Measurements from ENCODE around the gene RPTOR. TPM values are rescaled to one million over a fixed set of nuclear protein-coding genes. Genes with fewer than 3 reads are reported as not detected.

The RPTOR gene
- total and polyA plus RNA-seq, 2 donors (not counting 3 experiments of a cell fraction or from before 2014, with no cell fraction given): 10.7 to 41.8 TPM

GRCh38 chr17:80925688-80926335, 381.2 kb downstream of the RPTOR start:
- Histone ChIP-seq H3K4me2 (ENCODE audit: insufficient read depth, low read length) (no peak overlapping the region), H3K79me2 (ENCODE audit: control insufficient read depth, insufficient read depth, low read length) (no peaks in the 10 kb centered on the region), H3K9me3 (replicated peaks; ENCODE audit: control insufficient read depth, insufficient read depth, low read length) (no peaks in the 10 kb centered on the region), H3K9ac (replicated peaks; ENCODE audit: extremely low read depth, insufficient read depth, low read length) (no peak overlapping the region), H4K20me1 (replicated peaks; ENCODE audit: control insufficient read depth, extremely low read depth, insufficient read depth, low read length) (no peaks in the 10 kb centered on the region), H3K27ac (ENCODE audit: insufficient read depth, low read depth, low read length) (no peak overlapping the region), H3K27me3 (ENCODE audit: control insufficient read depth in 2 of 2, insufficient read depth in 2 of 2, low read length in 2 of 2) (no peaks in the 10 kb centered on the region), H3K4me1 (ENCODE audit: control insufficient read depth, extremely low read depth, insufficient read depth, low read length) (peaks cover 18% of the 10 kb centered on the region), H3K9me1 (replicated peaks; ENCODE audit: control insufficient read depth, extremely low read depth, insufficient read depth, low read length) (no peaks in the 10 kb centered on the region), H3K36me3 (ENCODE audit: control insufficient read depth in 2 of 2, extremely low read depth in 1 of 2, insufficient read depth in 2 of 2, low read length in 2 of 2) (peaks cover 0 to 7% of the 10 kb centered on the region in 2 experiments), H3K4me3 (replicated peaks in 1 of 3; ENCODE audit: insufficient read depth in 1 of 3, low read depth in 1 of 3, low read length in 3 of 3) (no peak overlapping the region), H2AFZ (ENCODE audit: low read depth, low read length) (no peak overlapping the region)
- no TSS peak for BruUV-seq (replicated peaks)
- intact Hi-C loops (cut with micrococcal nuclease): no loop called here
- ChIA-PET POLR2A (no interaction called here), CTCF (interaction anchor here (0.7 to 5.8 kb wide), 6 partner anchors 27 to 500 kb away, joined by 4 to 66 read pairs (median 4); no protein-coding TSS in a partner anchor)
- dilution Hi-C loops (cut with MboI; ENCODE audit: extremely low pct_ligation_motif_present, low sequenced_read_pairs): no loop called here
- FAIRE-seq (no peak), DNase-seq (ENCODE audit: low read depth, low spot score) (no peak)
- TF ChIP-seq MAX (IDR thresholded peaks at IDR 0.05; ENCODE audit: insufficient read depth, insufficient read length) (no peak), FOS (IDR thresholded peaks at IDR 0.05; ENCODE audit: borderline replicate concordance, insufficient read depth, low read length) (no peak), JUN (IDR thresholded peaks at IDR 0.05; ENCODE audit: borderline replicate concordance, insufficient read depth, insufficient read length, low read depth) (no peak), POLR2A (IDR thresholded peaks at IDR 0.05; ENCODE audit: low read depth, low read length) (no peak), GATA2 (IDR thresholded peaks at IDR 0.05; ENCODE audit: insufficient read depth, insufficient read length, low read depth, low read length) (no peak), EZH2 (IDR thresholded peaks at IDR 0.05; ENCODE audit: borderline replicate concordance, low read depth, low read length, severe bottlenecking) (no peak)
- TF ChIP-seq, protein P1, sequence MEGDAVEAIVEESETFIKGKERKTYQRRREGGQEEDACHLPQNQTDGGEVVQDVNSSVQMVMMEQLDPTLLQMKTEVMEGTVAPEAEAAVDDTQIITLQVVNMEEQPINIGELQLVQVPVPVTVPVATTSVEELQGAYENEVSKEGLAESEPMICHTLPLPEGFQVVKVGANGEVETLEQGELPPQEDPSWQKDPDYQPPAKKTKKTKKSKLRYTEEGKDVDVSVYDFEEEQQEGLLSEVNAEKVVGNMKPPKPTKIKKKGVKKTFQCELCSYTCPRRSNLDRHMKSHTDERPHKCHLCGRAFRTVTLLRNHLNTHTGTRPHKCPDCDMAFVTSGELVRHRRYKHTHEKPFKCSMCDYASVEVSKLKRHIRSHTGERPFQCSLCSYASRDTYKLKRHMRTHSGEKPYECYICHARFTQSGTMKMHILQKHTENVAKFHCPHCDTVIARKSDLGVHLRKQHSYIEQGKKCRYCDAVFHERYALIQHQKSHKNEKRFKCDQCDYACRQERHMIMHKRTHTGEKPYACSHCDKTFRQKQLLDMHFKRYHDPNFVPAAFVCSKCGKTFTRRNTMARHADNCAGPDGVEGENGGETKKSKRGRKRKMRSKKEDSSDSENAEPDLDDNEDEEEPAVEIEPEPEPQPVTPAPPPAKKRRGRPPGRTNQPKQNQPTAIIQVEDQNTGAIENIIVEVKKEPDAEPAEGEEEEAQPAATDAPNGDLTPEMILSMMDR (IDR thresholded peaks at IDR 0.05; ENCODE audit: extremely low read depth in 1 of 2, insufficient read depth in 1 of 2, low read depth in 1 of 2, low read length in 2 of 2): no peak

Data from endothelial cell of umbilical vein (primary cell).